ENCODE results near the gene SLC15A3. TPM values are rescaled to one million over a fixed set of nuclear protein-coding genes. Genes with fewer than 3 reads are reported as not detected.
A peak's percentile ranks its signal among the peaks of the same experiment; 100 is the strongest.

Gene SLC15A3
- total RNA-seq, 1 experiment from 2014 or later = 10.2 TPM

DNA sequence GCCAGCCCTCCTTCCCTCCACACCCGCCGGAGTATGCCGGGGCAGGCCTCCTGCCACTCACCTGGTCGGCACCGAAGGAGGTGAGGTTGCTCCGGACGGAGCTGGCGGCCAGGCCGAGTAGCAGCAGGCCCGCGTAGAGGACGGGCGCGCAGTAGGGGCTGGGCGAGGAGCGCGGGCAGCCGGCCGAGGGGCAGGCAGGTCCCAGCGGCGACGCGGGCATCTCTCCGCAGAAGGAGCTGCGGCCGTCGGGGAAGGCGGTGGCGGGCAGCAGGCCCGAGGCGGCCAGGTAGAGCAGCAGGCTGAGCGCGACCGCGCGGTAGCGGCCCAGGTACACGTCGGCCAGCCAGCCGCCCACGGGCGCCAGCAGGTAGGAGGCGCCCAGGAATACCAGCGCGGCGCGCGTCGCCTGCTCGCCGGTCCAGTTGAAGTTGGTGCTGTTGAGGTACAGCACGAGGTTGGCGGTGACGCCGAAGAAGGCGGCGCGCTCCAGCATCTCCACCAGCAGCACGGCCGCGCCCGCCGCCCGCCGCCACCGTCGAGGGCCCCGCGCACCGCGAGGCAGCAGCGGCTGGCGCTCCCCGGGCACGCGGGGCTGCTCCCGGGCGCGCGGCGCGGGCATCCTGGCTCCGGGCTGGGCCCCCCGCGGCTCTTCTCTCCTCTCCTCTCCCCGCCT lies 907 bp downstream of the SLC15A3 start (continued):
- TF ChIP-seq, protein P1, sequence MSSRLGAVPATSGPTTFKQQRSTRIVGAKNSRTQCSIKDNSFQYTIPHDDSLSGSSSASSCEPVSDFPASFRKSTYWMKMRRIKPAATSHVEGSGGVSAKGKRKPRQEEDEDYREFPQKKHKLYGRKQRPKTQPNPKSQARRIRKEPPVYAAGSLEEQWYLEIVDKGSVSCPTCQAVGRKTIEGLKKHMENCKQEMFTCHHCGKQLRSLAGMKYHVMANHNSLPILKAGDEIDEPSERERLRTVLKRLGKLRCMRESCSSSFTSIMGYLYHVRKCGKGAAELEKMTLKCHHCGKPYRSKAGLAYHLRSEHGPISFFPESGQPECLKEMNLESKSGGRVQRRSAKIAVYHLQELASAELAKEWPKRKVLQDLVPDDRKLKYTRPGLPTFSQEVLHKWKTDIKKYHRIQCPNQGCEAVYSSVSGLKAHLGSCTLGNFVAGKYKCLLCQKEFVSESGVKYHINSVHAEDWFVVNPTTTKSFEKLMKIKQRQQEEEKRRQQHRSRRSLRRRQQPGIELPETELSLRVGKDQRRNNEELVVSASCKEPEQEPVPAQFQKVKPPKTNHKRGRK (CRISPR knock-in tag; IDR thresholded peaks at IDR 0.05; ENCODE audit: borderline replicate concordance) = no peak
- TF ChIP-seq SOX15 (CRISPR knock-in tag; IDR thresholded peaks at IDR 0.05) (no peak), FOXK1 (CRISPR knock-in tag; IDR thresholded peaks at IDR 0.05) (peak; percentile 85), ZNF219 (CRISPR knock-in tag; IDR thresholded peaks at IDR 0.05; ENCODE audit: borderline replicate concordance) (no peak), ZNF416 (CRISPR knock-in tag; IDR thresholded peaks at IDR 0.05) (no peak), NFYB (CRISPR knock-in tag; conservative IDR thresholded peaks at IDR 0.05; ENCODE audit: low read depth) (0 out of 2 replicates have a peak, but pooled peaks have one; percentile 8), OVOL2 (CRISPR knock-in tag; IDR thresholded peaks at IDR 0.05; ENCODE audit: borderline replicate concordance) (no peak)
- TF ChIP-seq, protein P2, sequence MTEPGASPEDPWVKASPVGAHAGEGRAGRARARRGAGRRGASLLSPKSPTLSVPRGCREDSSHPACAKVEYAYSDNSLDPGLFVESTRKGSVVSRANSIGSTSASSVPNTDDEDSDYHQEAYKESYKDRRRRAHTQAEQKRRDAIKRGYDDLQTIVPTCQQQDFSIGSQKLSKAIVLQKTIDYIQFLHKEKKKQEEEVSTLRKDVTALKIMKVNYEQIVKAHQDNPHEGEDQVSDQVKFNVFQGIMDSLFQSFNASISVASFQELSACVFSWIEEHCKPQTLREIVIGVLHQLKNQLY (CRISPR knock-in tag; IDR thresholded peaks at IDR 0.05) = no peak
- TF ChIP-seq, protein P3, sequence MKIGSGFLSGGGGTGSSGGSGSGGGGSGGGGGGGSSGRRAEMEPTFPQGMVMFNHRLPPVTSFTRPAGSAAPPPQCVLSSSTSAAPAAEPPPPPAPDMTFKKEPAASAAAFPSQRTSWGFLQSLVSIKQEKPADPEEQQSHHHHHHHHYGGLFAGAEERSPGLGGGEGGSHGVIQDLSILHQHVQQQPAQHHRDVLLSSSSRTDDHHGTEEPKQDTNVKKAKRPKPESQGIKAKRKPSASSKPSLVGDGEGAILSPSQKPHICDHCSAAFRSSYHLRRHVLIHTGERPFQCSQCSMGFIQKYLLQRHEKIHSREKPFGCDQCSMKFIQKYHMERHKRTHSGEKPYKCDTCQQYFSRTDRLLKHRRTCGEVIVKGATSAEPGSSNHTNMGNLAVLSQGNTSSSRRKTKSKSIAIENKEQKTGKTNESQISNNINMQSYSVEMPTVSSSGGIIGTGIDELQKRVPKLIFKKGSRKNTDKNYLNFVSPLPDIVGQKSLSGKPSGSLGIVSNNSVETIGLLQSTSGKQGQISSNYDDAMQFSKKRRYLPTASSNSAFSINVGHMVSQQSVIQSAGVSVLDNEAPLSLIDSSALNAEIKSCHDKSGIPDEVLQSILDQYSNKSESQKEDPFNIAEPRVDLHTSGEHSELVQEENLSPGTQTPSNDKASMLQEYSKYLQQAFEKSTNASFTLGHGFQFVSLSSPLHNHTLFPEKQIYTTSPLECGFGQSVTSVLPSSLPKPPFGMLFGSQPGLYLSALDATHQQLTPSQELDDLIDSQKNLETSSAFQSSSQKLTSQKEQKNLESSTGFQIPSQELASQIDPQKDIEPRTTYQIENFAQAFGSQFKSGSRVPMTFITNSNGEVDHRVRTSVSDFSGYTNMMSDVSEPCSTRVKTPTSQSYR (CRISPR knock-in tag; IDR thresholded peaks at IDR 0.05) = peak; percentile 64; the same call in 1 of the 2 replicates
- TF ChIP-seq, protein P4, sequence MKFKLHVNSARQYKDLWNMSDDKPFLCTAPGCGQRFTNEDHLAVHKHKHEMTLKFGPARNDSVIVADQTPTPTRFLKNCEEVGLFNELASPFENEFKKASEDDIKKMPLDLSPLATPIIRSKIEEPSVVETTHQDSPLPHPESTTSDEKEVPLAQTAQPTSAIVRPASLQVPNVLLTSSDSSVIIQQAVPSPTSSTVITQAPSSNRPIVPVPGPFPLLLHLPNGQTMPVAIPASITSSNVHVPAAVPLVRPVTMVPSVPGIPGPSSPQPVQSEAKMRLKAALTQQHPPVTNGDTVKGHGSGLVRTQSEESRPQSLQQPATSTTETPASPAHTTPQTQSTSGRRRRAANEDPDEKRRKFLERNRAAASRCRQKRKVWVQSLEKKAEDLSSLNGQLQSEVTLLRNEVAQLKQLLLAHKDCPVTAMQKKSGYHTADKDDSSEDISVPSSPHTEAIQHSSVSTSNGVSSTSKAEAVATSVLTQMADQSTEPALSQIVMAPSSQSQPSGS (CRISPR knock-in tag; IDR thresholded peaks at IDR 0.05; ENCODE audit: borderline replicate concordance, low read depth) = no peak

DNA sequence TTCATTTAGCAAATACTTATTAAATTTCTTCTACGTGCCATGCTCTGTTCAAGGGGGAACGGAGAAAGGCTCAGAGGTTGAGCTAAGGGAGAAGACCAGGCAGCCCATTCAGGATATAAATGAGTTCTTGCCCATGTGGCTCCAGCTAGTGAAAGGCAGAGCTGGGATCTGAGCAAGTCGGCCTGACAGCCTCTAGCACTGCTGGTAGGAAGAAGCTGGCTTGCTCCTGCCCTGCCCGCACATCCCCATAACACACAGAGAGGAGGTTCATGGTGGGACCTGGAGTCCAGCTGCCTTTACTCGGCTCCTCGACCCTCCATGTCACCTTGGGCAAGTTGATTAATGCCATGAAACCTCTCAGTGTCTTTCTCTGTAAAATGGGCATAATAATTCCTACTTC lies 2.0 kb downstream of the SLC15A3 start:
- Mint-ChIP-seq H3K36me3 (no peaks in the 10 kb centered on the region), H3K4me1 (peaks cover 35% of the 10 kb centered on the region), H3K4me3 (peak overlapping the region; percentile 63), H3K9me3 (no peaks in the 10 kb centered on the region), H3K27ac (no peak overlapping the region), H3K27me3 (ENCODE audit: low read depth) (peaks cover 42% of the 10 kb centered on the region)
- ATAC-seq = no peak
- ChIA-PET CTCF (interaction anchor here (1.2 to 2.0 kb wide), 6 partner anchors 20 to 202 kb away, joined by 4 to 7 read pairs (median 6); partner anchors contain the start of gene TMEM109), POLR2A (interaction anchor here (1.5 kb wide), 1 partner anchor 36 kb away, joined by 5 read pairs; the partner anchor contains the start of gene TMEM109)
- DNase-seq (ENCODE audit: low spot score) = no peak
- TF ChIP-seq, protein P5, sequence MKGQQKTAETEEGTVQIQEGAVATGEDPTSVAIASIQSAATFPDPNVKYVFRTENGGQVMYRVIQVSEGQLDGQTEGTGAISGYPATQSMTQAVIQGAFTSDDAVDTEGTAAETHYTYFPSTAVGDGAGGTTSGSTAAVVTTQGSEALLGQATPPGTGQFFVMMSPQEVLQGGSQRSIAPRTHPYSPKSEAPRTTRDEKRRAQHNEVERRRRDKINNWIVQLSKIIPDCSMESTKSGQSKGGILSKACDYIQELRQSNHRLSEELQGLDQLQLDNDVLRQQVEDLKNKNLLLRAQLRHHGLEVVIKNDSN (CRISPR knock-in tag; IDR thresholded peaks at IDR 0.05) = no peak
- TF ChIP-seq FOXK1 (CRISPR knock-in tag; IDR thresholded peaks at IDR 0.05) (no peak), GABPB1 (CRISPR knock-in tag; IDR thresholded peaks at IDR 0.05) (no peak), NFE2L1 (CRISPR knock-in tag; IDR thresholded peaks at IDR 0.05) (no peak), RORB (CRISPR knock-in tag; IDR thresholded peaks at IDR 0.05) (no peak), ELF4 (CRISPR knock-in tag; IDR thresholded peaks at IDR 0.05; ENCODE audit: low read depth) (no peak), NFYB (CRISPR knock-in tag; conservative IDR thresholded peaks at IDR 0.05; ENCODE audit: low read depth) (no peak), GTF2I (CRISPR knock-in tag; conservative IDR thresholded peaks at IDR 0.05) (no peak), RELA (CRISPR knock-in tag; IDR thresholded peaks at IDR 0.05; ENCODE audit: borderline replicate concordance) (no peak), ZNF121 (CRISPR knock-in tag; IDR thresholded peaks at IDR 0.05) (no peak), EMX1 (CRISPR knock-in tag; IDR thresholded peaks at IDR 0.05) (no peak), PRRX2 (CRISPR knock-in tag; IDR thresholded peaks at IDR 0.05) (no peak), TEAD4 (CRISPR knock-in tag; IDR thresholded peaks at IDR 0.05) (no peak)
- TF ChIP-seq, protein P6, sequence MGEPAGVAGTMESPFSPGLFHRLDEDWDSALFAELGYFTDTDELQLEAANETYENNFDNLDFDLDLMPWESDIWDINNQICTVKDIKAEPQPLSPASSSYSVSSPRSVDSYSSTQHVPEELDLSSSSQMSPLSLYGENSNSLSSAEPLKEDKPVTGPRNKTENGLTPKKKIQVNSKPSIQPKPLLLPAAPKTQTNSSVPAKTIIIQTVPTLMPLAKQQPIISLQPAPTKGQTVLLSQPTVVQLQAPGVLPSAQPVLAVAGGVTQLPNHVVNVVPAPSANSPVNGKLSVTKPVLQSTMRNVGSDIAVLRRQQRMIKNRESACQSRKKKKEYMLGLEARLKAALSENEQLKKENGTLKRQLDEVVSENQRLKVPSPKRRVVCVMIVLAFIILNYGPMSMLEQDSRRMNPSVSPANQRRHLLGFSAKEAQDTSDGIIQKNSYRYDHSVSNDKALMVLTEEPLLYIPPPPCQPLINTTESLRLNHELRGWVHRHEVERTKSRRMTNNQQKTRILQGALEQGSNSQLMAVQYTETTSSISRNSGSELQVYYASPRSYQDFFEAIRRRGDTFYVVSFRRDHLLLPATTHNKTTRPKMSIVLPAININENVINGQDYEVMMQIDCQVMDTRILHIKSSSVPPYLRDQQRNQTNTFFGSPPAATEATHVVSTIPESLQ (CRISPR knock-in tag; IDR thresholded peaks at IDR 0.05) = no peak
- TF ChIP-seq, protein P7, sequence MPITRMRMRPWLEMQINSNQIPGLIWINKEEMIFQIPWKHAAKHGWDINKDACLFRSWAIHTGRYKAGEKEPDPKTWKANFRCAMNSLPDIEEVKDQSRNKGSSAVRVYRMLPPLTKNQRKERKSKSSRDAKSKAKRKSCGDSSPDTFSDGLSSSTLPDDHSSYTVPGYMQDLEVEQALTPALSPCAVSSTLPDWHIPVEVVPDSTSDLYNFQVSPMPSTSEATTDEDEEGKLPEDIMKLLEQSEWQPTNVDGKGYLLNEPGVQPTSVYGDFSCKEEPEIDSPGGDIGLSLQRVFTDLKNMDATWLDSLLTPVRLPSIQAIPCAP (CRISPR knock-in tag; IDR thresholded peaks at IDR 0.05) = no peak
- TF ChIP-seq, protein P8, sequence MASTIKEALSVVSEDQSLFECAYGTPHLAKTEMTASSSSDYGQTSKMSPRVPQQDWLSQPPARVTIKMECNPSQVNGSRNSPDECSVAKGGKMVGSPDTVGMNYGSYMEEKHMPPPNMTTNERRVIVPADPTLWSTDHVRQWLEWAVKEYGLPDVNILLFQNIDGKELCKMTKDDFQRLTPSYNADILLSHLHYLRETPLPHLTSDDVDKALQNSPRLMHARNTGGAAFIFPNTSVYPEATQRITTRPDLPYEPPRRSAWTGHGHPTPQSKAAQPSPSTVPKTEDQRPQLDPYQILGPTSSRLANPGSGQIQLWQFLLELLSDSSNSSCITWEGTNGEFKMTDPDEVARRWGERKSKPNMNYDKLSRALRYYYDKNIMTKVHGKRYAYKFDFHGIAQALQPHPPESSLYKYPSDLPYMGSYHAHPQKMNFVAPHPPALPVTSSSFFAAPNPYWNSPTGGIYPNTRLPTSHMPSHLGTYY (CRISPR knock-in tag; IDR thresholded peaks at IDR 0.05) = no peak
